HG03558 (cell line): Measurements from ENCODE around the gene PRKAR1B.
"Not testable (repeated sequence)": the region's sequence is repeated elsewhere in the genome, so short reads cannot be mapped to it uniquely, and the experiment has no call there.

Source experiments
- ATAC-seq: cut with Tn5 transposase; IDR thresholded peaks from one replicate; pipeline ENCODE4 v1.9.1; 2021; ENCODE audit warnings: moderate number of reproducible peaks; ENCODE audit not compliant: unreplicated experiment; ENCODE audit errors: extremely low read depth

The PRKAR1B gene

GRCh38 chr7:652881-653280, 74.2 kb downstream of the PRKAR1B start:
- no peak for ATAC-seq

DNA sequence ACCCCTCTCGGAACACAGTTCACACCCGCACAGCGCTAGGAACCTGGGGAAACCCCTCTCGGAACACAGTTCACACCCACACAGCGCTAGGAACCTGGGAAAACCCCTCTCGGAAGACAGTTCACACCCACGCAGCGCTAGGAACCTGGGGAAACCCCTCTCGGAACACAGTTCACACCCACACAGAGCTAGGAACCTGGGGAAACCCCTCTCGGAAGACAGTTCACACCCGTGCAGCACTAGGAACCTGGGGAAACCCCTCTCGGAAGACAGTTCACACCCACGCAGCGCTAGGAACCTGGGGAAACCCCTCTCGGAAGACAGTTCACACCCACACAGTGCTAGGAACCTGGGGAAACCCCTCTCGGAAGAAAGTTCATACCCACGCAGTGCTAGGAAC, 74.9 kb downstream of the PRKAR1B start:
- ATAC-seq = not testable (repeated sequence)

DNA sequence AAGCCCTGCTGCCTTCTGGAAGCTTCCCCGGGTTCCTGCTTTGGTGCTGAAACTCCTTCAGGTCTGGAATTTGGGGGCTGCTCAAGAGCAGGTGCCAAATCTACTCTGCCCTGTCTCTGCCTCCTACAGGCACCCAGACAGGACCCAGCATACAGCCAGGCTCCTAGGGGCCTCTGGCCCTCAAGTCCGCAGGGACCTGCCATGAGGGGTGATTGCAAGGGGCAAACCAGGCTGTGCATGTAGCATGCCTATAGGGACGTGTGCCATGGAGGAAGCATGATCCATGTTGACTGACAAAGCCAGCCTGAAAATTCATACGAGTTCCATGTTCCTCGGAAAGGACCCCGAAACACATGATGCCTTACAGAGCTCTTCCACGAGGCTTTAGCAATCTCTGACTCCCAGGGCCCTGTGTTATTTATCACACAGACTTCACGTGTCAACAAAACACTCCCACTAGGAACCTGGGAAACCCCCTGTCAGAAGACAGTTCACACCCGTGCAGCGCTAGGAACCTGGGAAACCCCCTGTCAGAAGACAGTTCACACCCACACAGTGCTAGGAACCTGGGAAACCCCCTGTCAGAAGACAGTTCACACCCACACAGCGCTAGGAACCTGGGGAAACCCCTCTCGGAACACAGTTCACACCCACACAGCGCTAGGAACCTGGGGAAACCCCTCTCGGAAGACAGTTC, 75.9 kb downstream of the PRKAR1B start:
- no peak for ATAC-seq

DNA sequence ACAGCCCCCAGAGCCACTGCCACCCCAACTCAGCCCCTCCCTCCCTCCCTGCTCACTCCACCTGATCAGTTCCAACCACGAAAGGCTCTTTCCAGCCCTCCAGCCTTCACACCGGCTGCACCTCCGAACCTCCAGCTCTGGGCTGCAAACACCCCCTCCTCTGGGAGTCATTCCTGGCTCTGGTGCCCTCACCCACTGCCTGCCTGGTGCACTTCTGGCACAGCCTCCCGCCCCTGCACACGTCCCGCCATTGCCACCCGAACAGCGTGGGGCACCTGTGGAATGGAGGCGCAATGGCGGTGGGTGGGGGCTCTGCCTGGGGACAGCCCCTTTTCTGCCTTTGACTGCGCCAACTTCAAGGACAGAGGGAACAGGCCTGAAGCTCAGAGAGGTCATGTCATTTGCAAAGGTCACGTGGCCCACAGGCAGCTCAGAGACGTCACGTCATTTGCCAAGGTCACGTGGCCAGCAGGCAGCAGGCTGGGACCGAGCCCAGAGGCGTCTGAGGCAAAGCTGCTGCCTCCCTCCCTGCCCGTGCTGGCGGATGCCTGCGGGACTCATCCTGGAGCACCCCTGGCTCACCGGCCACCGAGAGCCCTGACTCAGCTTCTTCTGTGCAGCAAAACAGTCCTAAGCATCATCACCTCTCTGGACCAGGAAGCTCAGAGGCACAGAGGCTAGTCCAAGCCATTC, 76.6 kb downstream of the PRKAR1B start:
- no peak for ATAC-seq

DNA sequence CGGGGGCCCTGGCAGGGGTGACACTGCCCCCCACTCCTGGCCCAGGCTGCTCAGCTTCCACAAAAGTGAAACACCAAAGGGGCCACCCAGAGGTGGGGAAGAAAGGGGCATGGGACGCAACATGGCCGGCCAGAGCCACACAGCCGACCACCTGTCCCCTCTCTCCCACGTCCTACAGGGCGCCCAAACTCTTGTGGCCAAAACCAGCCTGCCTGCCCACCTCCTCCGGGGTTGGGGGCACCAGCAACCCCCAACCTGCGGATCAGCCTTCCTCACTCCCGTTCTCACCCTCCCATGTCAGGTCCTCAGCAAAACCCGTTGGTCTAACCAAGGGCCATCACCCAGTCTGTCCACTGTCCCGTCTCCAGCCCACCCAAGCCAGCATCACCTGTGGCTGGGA, 80.1 kb downstream of the PRKAR1B start:
- no peak for ATAC-seq

DNA sequence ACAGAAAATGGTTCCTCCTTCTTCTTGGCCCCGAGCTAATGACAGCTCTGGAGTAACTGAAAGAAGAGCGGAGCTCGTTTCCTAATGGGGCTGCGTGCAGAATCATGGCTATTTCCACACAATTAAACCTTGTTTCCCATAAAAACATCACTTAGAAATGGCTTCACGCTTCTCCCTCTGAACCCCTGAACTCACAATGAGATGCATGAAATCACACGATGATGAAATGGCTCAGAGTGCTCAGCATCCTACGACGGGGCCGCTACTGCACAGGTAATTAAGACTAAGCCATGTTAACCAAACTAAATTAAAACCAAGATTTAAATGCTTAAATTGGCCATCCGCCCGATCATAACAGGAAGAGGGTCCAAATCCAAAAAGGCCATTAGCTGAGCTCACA, 80.6 kb downstream of the PRKAR1B start:
- ATAC-seq = no peak

DNA sequence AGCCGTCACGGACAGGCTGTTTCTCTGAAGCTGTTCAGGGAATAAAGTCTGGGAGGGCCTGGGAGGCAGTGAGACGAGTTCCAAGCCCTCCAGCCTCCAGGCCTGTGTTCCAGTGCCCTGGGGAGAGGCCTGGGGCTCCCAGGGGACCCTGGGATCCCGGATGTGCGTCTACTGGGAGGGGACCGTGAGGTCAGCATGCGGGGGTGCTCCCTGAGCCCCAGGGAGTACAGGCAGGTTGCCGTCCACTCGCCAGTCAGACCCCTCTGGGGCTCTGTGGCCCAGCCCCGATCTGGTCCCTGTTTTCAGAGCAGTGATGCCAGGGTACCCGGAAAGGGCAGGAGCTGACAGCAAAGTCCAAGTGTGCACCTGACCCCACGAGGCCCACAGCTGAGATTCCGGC, 81.5 kb downstream of the PRKAR1B start:
- no peak for ATAC-seq

GRCh38 chr7:644381-645305, 82.4 kb downstream of the PRKAR1B start:
- no peak for ATAC-seq

- no peak for ATAC-seq
These were observed 85.1 kb downstream of the PRKAR1B start for GRCh38 chr7:641966-642365.

- ATAC-seq = no peak
These were observed 85.8 kb downstream of the PRKAR1B start for GRCh38 chr7:641269-641671.

GRCh38 chr7:638256-639011, 88.6 kb downstream of the PRKAR1B start:
- no peak for ATAC-seq

DNA sequence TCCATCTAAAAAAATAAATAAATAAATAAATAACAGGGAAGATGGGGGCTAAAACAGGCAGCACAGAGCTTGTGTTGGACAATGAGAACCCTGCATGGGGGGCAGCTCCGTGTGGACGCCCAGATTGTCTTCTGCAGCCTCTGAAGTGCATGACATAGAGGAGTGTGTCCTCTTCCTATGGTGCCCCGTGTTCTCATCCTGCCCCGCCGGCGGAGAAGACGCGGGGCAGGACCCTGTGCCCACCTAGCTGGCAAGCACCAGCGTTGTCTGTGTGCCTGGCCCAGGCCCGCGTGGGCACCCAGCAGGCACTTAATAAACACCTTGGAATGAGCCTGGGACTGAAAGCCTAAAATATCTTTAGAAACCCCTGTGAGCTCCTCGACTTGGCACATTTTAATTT, 89.3 kb downstream of the PRKAR1B start:
- ATAC-seq = no peak

DNA sequence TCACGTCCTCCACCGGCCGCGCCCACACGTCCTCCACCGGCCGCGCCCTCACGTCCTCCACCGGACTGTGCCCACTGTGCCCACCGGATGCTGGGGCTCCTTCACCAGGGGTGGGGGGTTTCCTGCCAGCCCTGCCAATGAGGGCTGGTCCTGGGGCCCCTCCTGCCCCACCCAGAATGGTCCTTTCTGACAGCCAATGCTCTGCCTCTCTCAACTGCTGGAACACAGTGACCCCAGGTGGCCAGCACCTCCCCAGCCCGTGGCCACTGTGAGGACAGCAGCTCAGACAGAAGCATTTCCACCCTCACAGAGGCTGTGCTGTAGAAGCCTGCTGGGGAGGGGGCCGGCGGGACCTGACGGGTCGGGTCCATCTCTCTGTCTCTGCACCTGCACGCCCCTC, 90.7 kb downstream of the PRKAR1B start:
- no peak for ATAC-seq

GRCh38 chr7:635687-636382, 91.2 kb downstream of the PRKAR1B start:
- ATAC-seq = not testable (repeated sequence)

- no peak for ATAC-seq
These were observed 91.9 kb downstream of the PRKAR1B start for GRCh38 chr7:635227-635626.

DNA sequence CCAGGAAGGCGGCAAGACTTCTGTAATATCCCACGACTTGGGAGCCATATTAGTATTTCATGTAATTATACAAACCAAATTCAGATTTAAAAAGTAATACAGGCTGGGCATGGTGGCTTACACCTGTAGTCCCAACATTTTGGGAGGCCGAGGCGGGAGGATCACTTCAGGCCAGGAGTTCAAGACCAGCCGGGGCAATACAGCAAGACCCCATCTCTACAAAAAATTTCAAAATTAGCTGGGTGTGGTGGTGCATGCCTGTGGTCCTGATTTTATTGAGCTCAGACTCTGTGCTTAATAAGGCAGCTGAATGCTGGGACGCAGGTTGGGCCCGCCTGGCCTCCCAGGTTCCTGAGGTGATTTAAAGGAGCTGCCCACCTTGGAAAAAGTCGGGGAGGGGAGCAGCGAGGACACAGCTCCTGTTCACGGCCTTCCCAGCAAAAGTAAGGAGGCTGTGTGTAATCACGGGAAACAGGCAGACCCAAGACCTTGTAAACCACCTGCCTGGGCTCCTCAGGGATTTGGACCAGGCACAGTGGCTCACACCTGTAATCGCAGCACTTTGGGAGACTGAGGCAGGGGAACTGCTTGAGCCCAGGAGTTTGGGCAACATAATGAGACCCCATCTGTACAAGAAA, 93.6 kb downstream of the PRKAR1B start:
- no peak for ATAC-seq

- ATAC-seq = no peak
These were observed 94.3 kb downstream of the PRKAR1B start for GRCh38 chr7:632831-633210.

GRCh38 chr7:631964-632830, 94.9 kb downstream of the PRKAR1B start:
- no peak for ATAC-seq
